ENCODE results near the gene MOCS1.

DNA sequence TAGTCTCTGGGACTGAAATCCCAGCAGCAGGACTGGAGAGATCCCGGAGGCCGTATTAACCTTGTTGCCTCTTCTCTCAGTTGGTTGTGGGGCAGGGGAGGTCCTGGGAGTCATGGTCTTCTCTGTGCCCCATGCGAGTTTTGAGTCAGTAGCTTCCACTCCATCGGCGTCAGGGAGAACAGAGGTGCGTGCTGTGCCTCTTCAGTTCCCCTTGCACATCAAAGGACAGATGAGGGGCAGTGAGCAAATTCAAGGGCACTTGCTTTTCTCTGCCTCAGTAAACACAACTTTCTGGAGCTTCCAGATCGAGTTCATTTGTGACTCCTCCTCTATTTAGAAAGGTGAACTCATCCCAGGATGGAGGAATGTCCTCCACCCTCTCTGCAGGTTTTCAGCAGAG is 48.6 kb downstream of the MOCS1 start:
- TF ChIP-seq, protein P1, sequence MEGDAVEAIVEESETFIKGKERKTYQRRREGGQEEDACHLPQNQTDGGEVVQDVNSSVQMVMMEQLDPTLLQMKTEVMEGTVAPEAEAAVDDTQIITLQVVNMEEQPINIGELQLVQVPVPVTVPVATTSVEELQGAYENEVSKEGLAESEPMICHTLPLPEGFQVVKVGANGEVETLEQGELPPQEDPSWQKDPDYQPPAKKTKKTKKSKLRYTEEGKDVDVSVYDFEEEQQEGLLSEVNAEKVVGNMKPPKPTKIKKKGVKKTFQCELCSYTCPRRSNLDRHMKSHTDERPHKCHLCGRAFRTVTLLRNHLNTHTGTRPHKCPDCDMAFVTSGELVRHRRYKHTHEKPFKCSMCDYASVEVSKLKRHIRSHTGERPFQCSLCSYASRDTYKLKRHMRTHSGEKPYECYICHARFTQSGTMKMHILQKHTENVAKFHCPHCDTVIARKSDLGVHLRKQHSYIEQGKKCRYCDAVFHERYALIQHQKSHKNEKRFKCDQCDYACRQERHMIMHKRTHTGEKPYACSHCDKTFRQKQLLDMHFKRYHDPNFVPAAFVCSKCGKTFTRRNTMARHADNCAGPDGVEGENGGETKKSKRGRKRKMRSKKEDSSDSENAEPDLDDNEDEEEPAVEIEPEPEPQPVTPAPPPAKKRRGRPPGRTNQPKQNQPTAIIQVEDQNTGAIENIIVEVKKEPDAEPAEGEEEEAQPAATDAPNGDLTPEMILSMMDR (conservative IDR thresholded peaks at IDR 0.05 in 1 of 2, IDR thresholded peaks at IDR 0.05 in 1 of 2; ENCODE audit: low read depth in 1 of 2, low read length in 2 of 2): no peak
- TF ChIP-seq EZH2 (IDR thresholded peaks at IDR 0.05; ENCODE audit: low read length, missing control alignments): no peak
